Neural cell (in vitro differentiated cells): Measurements from ENCODE around the gene CDK13.

Source experiments
- EP300 ChIP-seq: fragments of 450-650 bp; conservative IDR thresholded peaks from 2 replicates; pipeline ENCODE4 v1.6.1; 2014; ENCODE audit warnings: antibody characterized with exemption, mild to moderate bottlenecking, moderate library complexity; ENCODE audit not compliant: poor library complexity, severe bottlenecking
- EZH2 ChIP-seq: fragments of 200-600, 300-800 bp; shearing (Covaris generic), sonication (generic); IDR thresholded peaks from 2 replicates; pipeline ENCODE4 v1.6.1; 2014; ENCODE audit warnings: antibody characterized with exemption, low read length, borderline replicate concordance, mild to moderate bottlenecking; ENCODE audit not compliant: insufficient read depth, poor library complexity, severe bottlenecking
- MXI1 ChIP-seq: fragments of 450-650 bp; conservative IDR thresholded peaks from 2 replicates; pipeline ENCODE4 v1.6.1; 2014; ENCODE audit warnings: antibody characterized with exemption, mild to moderate bottlenecking; ENCODE audit not compliant: poor library complexity, severe bottlenecking
- POLR2AphosphoS5 ChIP-seq: IDR thresholded peaks from 2 replicates; pipeline ENCODE4 v1.6.1; 2012
- TF ChIP-seq, protein P1 (sequence below): fragments of 450-650 bp; IDR thresholded peaks from 2 replicates; pipeline ENCODE4 v1.5.1; 2014; ENCODE audit warnings: antibody characterized with exemption, mild to moderate bottlenecking, moderate library complexity; ENCODE audit not compliant: poor library complexity, severe bottlenecking

DNA sequence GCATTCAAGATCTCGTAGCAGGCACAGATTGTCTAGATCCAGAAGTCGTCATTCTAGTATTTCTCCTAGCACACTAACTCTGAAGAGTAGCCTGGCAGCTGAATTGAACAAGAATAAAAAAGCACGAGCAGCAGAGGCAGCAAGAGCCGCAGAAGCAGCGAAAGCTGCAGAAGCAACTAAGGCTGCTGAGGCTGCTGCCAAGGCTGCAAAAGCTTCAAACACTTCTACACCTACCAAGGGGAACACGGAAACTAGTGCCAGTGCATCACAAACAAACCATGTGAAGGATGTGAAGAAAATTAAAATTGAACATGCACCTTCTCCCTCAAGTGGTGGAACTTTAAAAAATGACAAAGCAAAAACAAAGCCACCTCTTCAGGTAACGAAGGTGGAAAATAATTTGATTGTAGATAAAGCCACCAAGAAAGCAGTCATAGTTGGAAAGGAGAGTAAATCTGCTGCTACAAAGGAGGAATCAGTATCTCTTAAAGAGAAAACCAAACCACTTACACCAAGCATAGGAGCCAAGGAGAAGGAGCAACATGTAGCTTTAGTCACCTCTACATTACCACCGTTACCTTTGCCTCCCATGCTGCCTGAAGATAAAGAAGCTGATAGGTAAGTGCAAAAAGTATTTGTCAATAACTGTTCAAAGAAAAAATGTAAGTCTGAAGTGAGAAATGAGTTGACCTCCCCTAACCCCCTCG, 37.7 kb downstream of the CDK13 start:
- TF ChIP-seq, protein P1, sequence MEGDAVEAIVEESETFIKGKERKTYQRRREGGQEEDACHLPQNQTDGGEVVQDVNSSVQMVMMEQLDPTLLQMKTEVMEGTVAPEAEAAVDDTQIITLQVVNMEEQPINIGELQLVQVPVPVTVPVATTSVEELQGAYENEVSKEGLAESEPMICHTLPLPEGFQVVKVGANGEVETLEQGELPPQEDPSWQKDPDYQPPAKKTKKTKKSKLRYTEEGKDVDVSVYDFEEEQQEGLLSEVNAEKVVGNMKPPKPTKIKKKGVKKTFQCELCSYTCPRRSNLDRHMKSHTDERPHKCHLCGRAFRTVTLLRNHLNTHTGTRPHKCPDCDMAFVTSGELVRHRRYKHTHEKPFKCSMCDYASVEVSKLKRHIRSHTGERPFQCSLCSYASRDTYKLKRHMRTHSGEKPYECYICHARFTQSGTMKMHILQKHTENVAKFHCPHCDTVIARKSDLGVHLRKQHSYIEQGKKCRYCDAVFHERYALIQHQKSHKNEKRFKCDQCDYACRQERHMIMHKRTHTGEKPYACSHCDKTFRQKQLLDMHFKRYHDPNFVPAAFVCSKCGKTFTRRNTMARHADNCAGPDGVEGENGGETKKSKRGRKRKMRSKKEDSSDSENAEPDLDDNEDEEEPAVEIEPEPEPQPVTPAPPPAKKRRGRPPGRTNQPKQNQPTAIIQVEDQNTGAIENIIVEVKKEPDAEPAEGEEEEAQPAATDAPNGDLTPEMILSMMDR: no peak
- no peak for TF ChIP-seq POLR2AphosphoS5
- no peak for TF ChIP-seq MXI1
- no peak for TF ChIP-seq EP300
- no peak for TF ChIP-seq EZH2
